ENCODE measurements around the gene KCNN3. TPM values are rescaled to one million over a fixed set of nuclear protein-coding genes. Genes with fewer than 3 reads are reported as not detected.
A peak's percentile ranks its signal among the peaks of the same experiment; 100 is the strongest.

Gene KCNN3
- total and polyA plus RNA-seq, 2 donors (not counting 1 experiment from before 2014, with no cell fraction given), result 0.17 to 0.82 TPM

DNA sequence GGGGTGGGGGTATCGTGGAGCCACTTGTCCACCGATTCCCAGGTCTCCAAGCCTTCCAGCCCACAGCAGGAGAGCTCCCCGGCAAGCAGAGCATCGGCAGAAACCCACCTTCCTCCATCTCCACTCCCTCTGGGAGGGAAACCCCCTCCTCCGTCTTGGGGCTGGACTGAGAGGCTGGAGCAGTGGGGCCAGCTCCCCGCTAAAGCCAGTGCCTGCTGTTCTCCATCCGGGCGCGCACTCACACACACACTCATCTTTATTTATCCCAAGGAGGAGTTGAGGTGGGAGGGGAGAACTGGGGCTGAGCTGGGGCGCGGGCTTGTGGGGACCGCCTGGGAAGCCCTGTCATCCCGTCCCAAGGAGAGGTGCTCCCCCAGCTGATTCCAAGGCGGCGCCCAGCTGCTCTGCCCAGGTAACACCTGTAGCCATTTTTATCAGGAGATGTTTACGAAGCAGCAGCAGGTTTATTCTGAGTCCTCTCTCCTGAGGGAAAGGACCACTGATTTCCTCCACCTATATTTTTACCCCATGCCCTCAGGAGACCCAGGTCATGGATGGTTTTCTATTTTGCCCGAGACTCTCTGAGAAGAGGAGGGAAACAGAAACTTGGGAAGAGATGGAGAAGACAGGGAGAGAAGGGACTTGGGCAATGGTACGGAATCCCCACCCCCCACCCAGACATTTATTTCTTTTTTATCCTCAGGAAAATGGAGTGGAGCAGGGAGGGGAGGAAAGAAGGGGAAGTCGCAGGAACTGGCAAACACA is 2.1 kb downstream of the KCNN3 start:
- H3K4me2 ChIP-seq (replicated peaks; ENCODE audit: low read depth, low read length, poor library complexity, severe bottlenecking), result peak overlapping the region; percentile 34
- intact Hi-C loops (cut with micrococcal nuclease), result no loop called here
- peaks cover 0 to 16% (median 0%) of the 10 kb centered on the region in 3 donors for H3K9me3 ChIP-seq (ENCODE audit: control extremely low read depth in 1 of 3, control insufficient read depth in 2 of 3, insufficient read depth in 1 of 3, low read length in 2 of 3)
- H3K27me3 Mint-ChIP-seq, result peaks cover 49% of the 10 kb centered on the region
- no peaks in the 10 kb centered on the region for H3K36me3 ChIP-seq (replicated peaks in 1 of 2; ENCODE audit: control extremely low read depth in 1 of 2, control insufficient read depth in 1 of 2, extremely low read depth in 1 of 2, insufficient read depth in 2 of 2, low read length in 1 of 2)
- no peak overlapping the region for H3K9ac ChIP-seq (ENCODE audit: low read length)
- no peaks in the 10 kb centered on the region for H4K20me1 ChIP-seq (ENCODE audit: control insufficient read depth, insufficient read depth, low read length, poor library complexity, severe bottlenecking)
- H2AFZ ChIP-seq (ENCODE audit: insufficient read depth, low read depth, low read length, poor library complexity, severe bottlenecking), result no peak overlapping the region
- peaks cover 67% of the 10 kb centered on the region for H3K4me1 Mint-ChIP-seq
- 71% methylated on average over 10 of the region's 19 CpGs for WGBS (ENCODE audit: insufficient coverage)
- DNase-seq, result no peak
- POLR2A ChIA-PET, result no interaction called here
- no peak overlapping the region for H3K4me3 Mint-ChIP-seq
- no peak for ATAC-seq (ENCODE audit: low read depth)
- TF ChIP-seq, protein P1, sequence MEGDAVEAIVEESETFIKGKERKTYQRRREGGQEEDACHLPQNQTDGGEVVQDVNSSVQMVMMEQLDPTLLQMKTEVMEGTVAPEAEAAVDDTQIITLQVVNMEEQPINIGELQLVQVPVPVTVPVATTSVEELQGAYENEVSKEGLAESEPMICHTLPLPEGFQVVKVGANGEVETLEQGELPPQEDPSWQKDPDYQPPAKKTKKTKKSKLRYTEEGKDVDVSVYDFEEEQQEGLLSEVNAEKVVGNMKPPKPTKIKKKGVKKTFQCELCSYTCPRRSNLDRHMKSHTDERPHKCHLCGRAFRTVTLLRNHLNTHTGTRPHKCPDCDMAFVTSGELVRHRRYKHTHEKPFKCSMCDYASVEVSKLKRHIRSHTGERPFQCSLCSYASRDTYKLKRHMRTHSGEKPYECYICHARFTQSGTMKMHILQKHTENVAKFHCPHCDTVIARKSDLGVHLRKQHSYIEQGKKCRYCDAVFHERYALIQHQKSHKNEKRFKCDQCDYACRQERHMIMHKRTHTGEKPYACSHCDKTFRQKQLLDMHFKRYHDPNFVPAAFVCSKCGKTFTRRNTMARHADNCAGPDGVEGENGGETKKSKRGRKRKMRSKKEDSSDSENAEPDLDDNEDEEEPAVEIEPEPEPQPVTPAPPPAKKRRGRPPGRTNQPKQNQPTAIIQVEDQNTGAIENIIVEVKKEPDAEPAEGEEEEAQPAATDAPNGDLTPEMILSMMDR (IDR thresholded peaks at IDR 0.05), result no peak
- no peak for TF ChIP-seq EZH2 (IDR thresholded peaks at IDR 0.05; ENCODE audit: borderline replicate concordance, insufficient read depth, low read depth, low read length, poor library complexity, severe bottlenecking)
- peaks cover 47 to 63% of the 10 kb centered on the region in 2 donors for H3K4me1 ChIP-seq (ENCODE audit: control insufficient read depth in 2 of 2, insufficient read depth in 2 of 2, low read length in 2 of 2)
- no peaks in the 10 kb centered on the region for H3K79me2 ChIP-seq (ENCODE audit: control insufficient read depth, insufficient read depth, low read length)
- no peaks in the 10 kb centered on the region for H3K9me3 Mint-ChIP-seq (ENCODE audit: insufficient read depth)
- no peak overlapping the region for H3K27ac ChIP-seq (ENCODE audit: low read length in 2 of 2)
- CTCF ChIA-PET, result interaction anchor here (0.6 to 2.0 kb wide), 6 partner anchors 8 to 447 kb away, joined by 3 to 6 read pairs (median 4); no protein-coding TSS in a partner anchor
- no peak overlapping the region for H3K27ac Mint-ChIP-seq
- peaks cover 0 to 36% (median 18%) of the 10 kb centered on the region in 4 experiments for H3K27me3 ChIP-seq (replicated peaks in 1 of 4; ENCODE audit: control extremely low read depth in 1 of 4, control insufficient read depth in 3 of 4, insufficient read depth in 4 of 4, low read length in 3 of 4)
- H3K4me3 ChIP-seq (ENCODE audit: control extremely low read depth in 1 of 5, extremely low read depth in 1 of 5, insufficient read depth in 1 of 5, low read depth in 2 of 5, low read length in 4 of 5), result no peak overlapping the region

Measured in B cell (primary cell).